Measurements from ENCODE around the gene FUT8. TPM values are rescaled to one million over a fixed set of nuclear protein-coding genes. Genes with fewer than 3 reads are reported as not detected.

FUT8 gene
- total and polyA plus RNA-seq, 4 donors = 1.1 to 14.1 (median 4.0) TPM

DNA sequence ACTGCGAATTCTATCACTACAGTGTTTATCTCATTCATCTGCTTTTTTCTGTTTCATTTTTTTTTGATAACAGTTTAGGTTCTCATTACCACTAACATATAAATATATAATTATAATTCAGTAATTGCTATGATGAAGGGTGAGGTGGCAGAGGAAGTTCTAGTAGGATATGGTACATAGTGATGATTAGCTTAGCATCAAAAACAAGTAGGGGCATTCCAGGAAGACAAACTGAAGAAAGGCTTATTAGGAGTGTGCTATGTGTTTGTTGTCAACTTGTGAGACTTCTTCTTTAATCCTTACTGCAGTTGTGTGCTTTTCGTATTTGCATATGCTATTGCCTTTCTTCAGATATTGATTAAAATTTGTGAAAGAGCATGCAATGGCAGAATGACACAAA lies 20.6 kb downstream of the FUT8 start (continued):
- no peak for TF ChIP-seq FOXA2 (IDR thresholded peaks at IDR 0.05)
- no peak for TF ChIP-seq JUND (IDR thresholded peaks at IDR 0.05)
- no peak for TF ChIP-seq EGR1 (IDR thresholded peaks at IDR 0.05; ENCODE audit: low read depth in 2 of 2)
- TF ChIP-seq SP1 (IDR thresholded peaks at IDR 0.05) = no peak
- no peak for TF ChIP-seq TAF1 (conservative IDR thresholded peaks at IDR 0.05)

DNA sequence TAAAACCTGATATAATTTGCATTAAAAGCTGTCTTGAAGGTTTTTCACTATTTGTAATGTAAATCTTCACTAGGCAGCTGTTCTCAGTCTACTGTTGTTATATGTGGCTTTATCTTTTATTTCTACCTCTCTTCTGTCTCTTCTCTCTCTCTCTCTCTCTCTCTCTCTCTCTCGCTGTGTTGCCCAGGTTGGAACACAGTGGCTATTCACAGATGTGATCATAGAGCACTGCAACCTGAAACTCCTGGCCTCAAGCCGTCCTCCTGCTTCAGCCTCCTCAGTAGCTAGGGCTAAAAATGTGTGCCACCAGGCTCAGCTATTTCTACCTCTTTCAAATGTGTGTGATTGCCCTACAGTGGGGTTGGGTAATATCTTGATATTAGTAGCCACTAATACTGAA lies 21.1 kb downstream of the FUT8 start:
- no peaks in the 10 kb centered on the region for H3K27me3 ChIP-seq (ENCODE audit: control insufficient read depth in 4 of 4, insufficient read depth in 4 of 4, low read length in 3 of 4)
- WGBS = 85% methylated on average over 2 of the region's 2 CpGs
- H3K4me1 ChIP-seq (ENCODE audit: control insufficient read depth in 4 of 4, insufficient read depth in 4 of 4, low read length in 3 of 4) = no peaks in the 10 kb centered on the region
- no peak overlapping the region for H3K9ac ChIP-seq (ENCODE audit: low read depth in 1 of 2, low read length in 2 of 2)
- H3K9me3 ChIP-seq (ENCODE audit: control insufficient read depth in 4 of 4, low read length in 3 of 4) = peaks cover 0 to 2% (median 0%) of the 10 kb centered on the region in 4 donors
- DNase-seq (ENCODE audit: low spot score) = no peak
- TF ChIP-seq FOXA1 (IDR thresholded peaks at IDR 0.05) (no peak), HNF4G (IDR thresholded peaks at IDR 0.05) (no peak), RAD21 (IDR thresholded peaks at IDR 0.05) (no peak), EGR1 (IDR thresholded peaks at IDR 0.05; ENCODE audit: low read depth in 2 of 2) (no peak), FOXA2 (IDR thresholded peaks at IDR 0.05) (no peak), GABPA (IDR thresholded peaks at IDR 0.05 in 1 of 2, conservative IDR thresholded peaks at IDR 0.05 in 1 of 2) (no peak), YY1 (IDR thresholded peaks at IDR 0.05) (no peak), NR2F2 (IDR thresholded peaks at IDR 0.05) (no peak), RXRA (IDR thresholded peaks at IDR 0.05) (no peak), JUND (IDR thresholded peaks at IDR 0.05) (no peak), HNF4A (conservative IDR thresholded peaks at IDR 0.05) (no peak), SP1 (IDR thresholded peaks at IDR 0.05) (no peak), TAF1 (conservative IDR thresholded peaks at IDR 0.05) (no peak)
- TF ChIP-seq, protein P1, sequence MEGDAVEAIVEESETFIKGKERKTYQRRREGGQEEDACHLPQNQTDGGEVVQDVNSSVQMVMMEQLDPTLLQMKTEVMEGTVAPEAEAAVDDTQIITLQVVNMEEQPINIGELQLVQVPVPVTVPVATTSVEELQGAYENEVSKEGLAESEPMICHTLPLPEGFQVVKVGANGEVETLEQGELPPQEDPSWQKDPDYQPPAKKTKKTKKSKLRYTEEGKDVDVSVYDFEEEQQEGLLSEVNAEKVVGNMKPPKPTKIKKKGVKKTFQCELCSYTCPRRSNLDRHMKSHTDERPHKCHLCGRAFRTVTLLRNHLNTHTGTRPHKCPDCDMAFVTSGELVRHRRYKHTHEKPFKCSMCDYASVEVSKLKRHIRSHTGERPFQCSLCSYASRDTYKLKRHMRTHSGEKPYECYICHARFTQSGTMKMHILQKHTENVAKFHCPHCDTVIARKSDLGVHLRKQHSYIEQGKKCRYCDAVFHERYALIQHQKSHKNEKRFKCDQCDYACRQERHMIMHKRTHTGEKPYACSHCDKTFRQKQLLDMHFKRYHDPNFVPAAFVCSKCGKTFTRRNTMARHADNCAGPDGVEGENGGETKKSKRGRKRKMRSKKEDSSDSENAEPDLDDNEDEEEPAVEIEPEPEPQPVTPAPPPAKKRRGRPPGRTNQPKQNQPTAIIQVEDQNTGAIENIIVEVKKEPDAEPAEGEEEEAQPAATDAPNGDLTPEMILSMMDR (IDR thresholded peaks at IDR 0.05; ENCODE audit: low read depth, low read length, missing input control) = no peak
- TF ChIP-seq, protein P2, sequence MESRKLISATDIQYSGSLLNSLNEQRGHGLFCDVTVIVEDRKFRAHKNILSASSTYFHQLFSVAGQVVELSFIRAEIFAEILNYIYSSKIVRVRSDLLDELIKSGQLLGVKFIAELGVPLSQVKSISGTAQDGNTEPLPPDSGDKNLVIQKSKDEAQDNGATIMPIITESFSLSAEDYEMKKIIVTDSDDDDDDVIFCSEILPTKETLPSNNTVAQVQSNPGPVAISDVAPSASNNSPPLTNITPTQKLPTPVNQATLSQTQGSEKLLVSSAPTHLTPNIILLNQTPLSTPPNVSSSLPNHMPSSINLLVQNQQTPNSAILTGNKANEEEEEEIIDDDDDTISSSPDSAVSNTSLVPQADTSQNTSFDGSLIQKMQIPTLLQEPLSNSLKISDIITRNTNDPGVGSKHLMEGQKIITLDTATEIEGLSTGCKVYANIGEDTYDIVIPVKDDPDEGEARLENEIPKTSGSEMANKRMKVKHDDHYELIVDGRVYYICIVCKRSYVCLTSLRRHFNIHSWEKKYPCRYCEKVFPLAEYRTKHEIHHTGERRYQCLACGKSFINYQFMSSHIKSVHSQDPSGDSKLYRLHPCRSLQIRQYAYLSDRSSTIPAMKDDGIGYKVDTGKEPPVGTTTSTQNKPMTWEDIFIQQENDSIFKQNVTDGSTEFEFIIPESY (IDR thresholded peaks at IDR 0.05) = no peak
- TF ChIP-seq, protein P3, sequence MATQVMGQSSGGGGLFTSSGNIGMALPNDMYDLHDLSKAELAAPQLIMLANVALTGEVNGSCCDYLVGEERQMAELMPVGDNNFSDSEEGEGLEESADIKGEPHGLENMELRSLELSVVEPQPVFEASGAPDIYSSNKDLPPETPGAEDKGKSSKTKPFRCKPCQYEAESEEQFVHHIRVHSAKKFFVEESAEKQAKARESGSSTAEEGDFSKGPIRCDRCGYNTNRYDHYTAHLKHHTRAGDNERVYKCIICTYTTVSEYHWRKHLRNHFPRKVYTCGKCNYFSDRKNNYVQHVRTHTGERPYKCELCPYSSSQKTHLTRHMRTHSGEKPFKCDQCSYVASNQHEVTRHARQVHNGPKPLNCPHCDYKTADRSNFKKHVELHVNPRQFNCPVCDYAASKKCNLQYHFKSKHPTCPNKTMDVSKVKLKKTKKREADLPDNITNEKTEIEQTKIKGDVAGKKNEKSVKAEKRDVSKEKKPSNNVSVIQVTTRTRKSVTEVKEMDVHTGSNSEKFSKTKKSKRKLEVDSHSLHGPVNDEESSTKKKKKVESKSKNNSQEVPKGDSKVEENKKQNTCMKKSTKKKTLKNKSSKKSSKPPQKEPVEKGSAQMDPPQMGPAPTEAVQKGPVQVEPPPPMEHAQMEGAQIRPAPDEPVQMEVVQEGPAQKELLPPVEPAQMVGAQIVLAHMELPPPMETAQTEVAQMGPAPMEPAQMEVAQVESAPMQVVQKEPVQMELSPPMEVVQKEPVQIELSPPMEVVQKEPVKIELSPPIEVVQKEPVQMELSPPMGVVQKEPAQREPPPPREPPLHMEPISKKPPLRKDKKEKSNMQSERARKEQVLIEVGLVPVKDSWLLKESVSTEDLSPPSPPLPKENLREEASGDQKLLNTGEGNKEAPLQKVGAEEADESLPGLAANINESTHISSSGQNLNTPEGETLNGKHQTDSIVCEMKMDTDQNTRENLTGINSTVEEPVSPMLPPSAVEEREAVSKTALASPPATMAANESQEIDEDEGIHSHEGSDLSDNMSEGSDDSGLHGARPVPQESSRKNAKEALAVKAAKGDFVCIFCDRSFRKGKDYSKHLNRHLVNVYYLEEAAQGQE (IDR thresholded peaks at IDR 0.05) = no peak
- TF ChIP-seq, protein P4, sequence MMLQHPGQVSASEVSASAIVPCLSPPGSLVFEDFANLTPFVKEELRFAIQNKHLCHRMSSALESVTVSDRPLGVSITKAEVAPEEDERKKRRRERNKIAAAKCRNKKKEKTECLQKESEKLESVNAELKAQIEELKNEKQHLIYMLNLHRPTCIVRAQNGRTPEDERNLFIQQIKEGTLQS (IDR thresholded peaks at IDR 0.05) = no peak
- TF ChIP-seq, protein P5, sequence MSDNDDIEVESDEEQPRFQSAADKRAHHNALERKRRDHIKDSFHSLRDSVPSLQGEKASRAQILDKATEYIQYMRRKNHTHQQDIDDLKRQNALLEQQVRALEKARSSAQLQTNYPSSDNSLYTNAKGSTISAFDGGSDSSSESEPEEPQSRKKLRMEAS (IDR thresholded peaks at IDR 0.05) = no peak
- H3K36me3 ChIP-seq (ENCODE audit: control insufficient read depth in 4 of 4, insufficient read depth in 3 of 4, low read depth in 1 of 4, low read length in 3 of 4) = no peaks in the 10 kb centered on the region
- no peak overlapping the region for H3K4me3 ChIP-seq (ENCODE audit: low read depth in 1 of 3, low read length in 3 of 3)
- H3K27ac ChIP-seq (ENCODE audit: low read depth in 1 of 2, low read length in 2 of 2) = no peak overlapping the region

All from liver (tissue), 9 donors.